PC-3 (cell line): ENCODE results near the gene ORC5. TPM values are rescaled to one million over a fixed set of nuclear protein-coding genes. Genes with fewer than 3 reads are reported as not detected.
A peak's percentile ranks its signal among the peaks of the same experiment; 100 is the strongest.

Source experiments
- ATAC-seq: fragments of 200-7000 bp; cut with Tn5 transposase; 2 replicates; pipeline ENCODE4 v1.9.1; 2020; ENCODE audit warnings: mild to moderate bottlenecking, moderate library complexity
- BruUV-seq: library from RNA; stranded (reverse); fragments of 400-500 nt; replicated peaks from 2 replicates; lab custom pipeline; 2021; lab: Mats Ljungman, UMichigan
- CTCF ChIA-PET: fragments of 300-600 bp; sonication (Branson Sonifier 250); formaldehyde crosslinking; loops from one replicate; lab custom pipeline; 2022; ENCODE audit warnings: antibody characterized with exemption; lab: Charles Lee
- POLR2A ChIA-PET: fragments of 300-600 bp; sonication (Branson Sonifier 250); formaldehyde crosslinking; loops from one replicate; lab custom pipeline; 2022; ENCODE audit warnings: antibody characterized with exemption; ENCODE audit not compliant: unreplicated experiment; lab: Charles Lee
- DNase-seq: peaks from one replicate; pipeline ENCODE4 v3.0.0-alpha.2; 2015
- H2AFZ ChIP-seq: fragments of 300-600 bp; sonication (generic); 2 replicates; pipeline ENCODE4 v1.6.0; 2016; ENCODE audit warnings: antibody characterized with exemption, low read length
- H3F3A ChIP-seq: fragments of 300-600 bp; sonication (generic); one replicate; pipeline ENCODE4 v1.6.0; 2017; ENCODE audit warnings: antibody characterized with exemption, low read length, control low read depth, mild to moderate bottlenecking; ENCODE audit not compliant: unreplicated experiment
- H3K27ac ChIP-seq: fragments of 300-600 bp; sonication (generic); 2 replicates; pipeline ENCODE4 v1.5.1; 2016; ENCODE audit warnings: mild to moderate bottlenecking, low read length
- H3K27me3 ChIP-seq: fragments of 300-600 bp; sonication (generic); 2 replicates; pipeline ENCODE4 v1.6.1; 2016; ENCODE audit warnings: low read length, mixed read lengths
- H3K36me3 ChIP-seq: fragments of 300-600 bp; sonication (generic); 2 replicates; pipeline ENCODE4 v1.6.1; 2016; ENCODE audit warnings: low read depth, mixed run types, low read length, mixed read lengths
- H3K4me1 ChIP-seq: fragments of 300-600 bp; sonication (generic); 2 replicates; pipeline ENCODE4 v1.5.1; 2016; ENCODE audit warnings: low read length; ENCODE audit not compliant: insufficient read depth
- H3K4me2 ChIP-seq: fragments of 300-600 bp; sonication (generic); 2 replicates; pipeline ENCODE4 v1.6.0; 2016; ENCODE audit warnings: low read length
- H3K4me3 ChIP-seq: fragments of 300-600 bp; sonication (generic); 2 replicates; pipeline ENCODE4 v1.5.1; 2016; ENCODE audit warnings: mild to moderate bottlenecking, low read length, mixed read lengths
- H3K79me2 ChIP-seq: fragments of 300-600 bp; sonication (generic); 2 replicates; pipeline ENCODE4 v1.6.1; 2017; ENCODE audit warnings: low read length, mixed read lengths
- H3K9ac ChIP-seq: fragments of 300-600 bp; sonication (generic); 2 replicates; pipeline ENCODE4 v1.6.0; 2016; ENCODE audit warnings: mild to moderate bottlenecking, low read length
- H3K9me2 ChIP-seq: fragments of 300-600 bp; sonication (generic); replicated peaks from 2 replicates; pipeline ENCODE4 v1.6.1; 2016; ENCODE audit warnings: mixed run types, low read length, mixed read lengths
- H3K9me3 ChIP-seq: fragments of 300-600 bp; sonication (generic); 2 replicates; pipeline ENCODE4 v1.6.1; 2016; ENCODE audit warnings: low read length, mixed read lengths
- H4K20me1 ChIP-seq: fragments of 300-600 bp; sonication (generic); 2 replicates; pipeline ENCODE4 v1.6.1; 2016; ENCODE audit warnings: low read length, mixed read lengths
- EZH2 ChIP-seq: fragments of 300-600 bp; sonication (generic); IDR thresholded peaks from one replicate; pipeline ENCODE4 v1.6.1; 2017; ENCODE audit warnings: antibody characterized with exemption, mild to moderate bottlenecking, low read length; ENCODE audit not compliant: unreplicated experiment
- EZH2phosphoT487 ChIP-seq: fragments of 300-600 bp; sonication (generic); IDR thresholded peaks from 2 replicates; pipeline ENCODE4 v1.6.1; 2018; ENCODE audit warnings: mild to moderate bottlenecking, antibody characterized with exemption, low read length, borderline replicate concordance
- intact Hi-C: fragments of 100-400 bp; cut with micrococcal nuclease; formaldehyde crosslinking; loops from 2 replicates; pipeline ENCODE4 v1.9.0; 2023
- total RNA-seq: library from RNA; depleted of rRNA; stranded (reverse); fragments of >200 nt; gene quantifications from 2 replicates; pipeline ENCODE4 v1.2.3, GENCODE V29; 2014
- TF ChIP-seq, protein P1 (sequence below): fragments of 300-600 bp; sonication (generic); conservative IDR thresholded peaks from 2 replicates; pipeline ENCODE4 v1.5.1; 2017; ENCODE audit warnings: antibody characterized with exemption, low read depth, mild to moderate bottlenecking, low read length

Gene ORC5
- total RNA-seq, 1 experiment from 2014 or later, result 34.5 TPM

GRCh38 chr7:104255194-104255593 is 47.4 kb upstream of the ORC5 start:
- no peak for ATAC-seq
- DNase-seq, result no peak
- ChIA-PET CTCF (no interaction called here), POLR2A (no interaction called here)
- Histone ChIP-seq H3K27ac (no peak overlapping the region), H3K79me2 (no peaks in the 10 kb centered on the region), H2AFZ (no peak overlapping the region), H3K9ac (no peak overlapping the region), H3F3A (no peaks in the 10 kb centered on the region), H3K4me1 (no peaks in the 10 kb centered on the region), H3K9me2 (no peaks in the 10 kb centered on the region), H3K9me3 (no peaks in the 10 kb centered on the region), H3K27me3 (peaks cover 33% of the 10 kb centered on the region), H4K20me1 (no peaks in the 10 kb centered on the region), H3K36me3 (no peaks in the 10 kb centered on the region), H3K4me2 (no peak overlapping the region), H3K4me3 (no peak overlapping the region)
- intact Hi-C loops, result loop anchor here (10.0 kb wide), 1 partner anchor 730 kb away; no protein-coding TSS in a partner anchor
- TF ChIP-seq, protein P1, sequence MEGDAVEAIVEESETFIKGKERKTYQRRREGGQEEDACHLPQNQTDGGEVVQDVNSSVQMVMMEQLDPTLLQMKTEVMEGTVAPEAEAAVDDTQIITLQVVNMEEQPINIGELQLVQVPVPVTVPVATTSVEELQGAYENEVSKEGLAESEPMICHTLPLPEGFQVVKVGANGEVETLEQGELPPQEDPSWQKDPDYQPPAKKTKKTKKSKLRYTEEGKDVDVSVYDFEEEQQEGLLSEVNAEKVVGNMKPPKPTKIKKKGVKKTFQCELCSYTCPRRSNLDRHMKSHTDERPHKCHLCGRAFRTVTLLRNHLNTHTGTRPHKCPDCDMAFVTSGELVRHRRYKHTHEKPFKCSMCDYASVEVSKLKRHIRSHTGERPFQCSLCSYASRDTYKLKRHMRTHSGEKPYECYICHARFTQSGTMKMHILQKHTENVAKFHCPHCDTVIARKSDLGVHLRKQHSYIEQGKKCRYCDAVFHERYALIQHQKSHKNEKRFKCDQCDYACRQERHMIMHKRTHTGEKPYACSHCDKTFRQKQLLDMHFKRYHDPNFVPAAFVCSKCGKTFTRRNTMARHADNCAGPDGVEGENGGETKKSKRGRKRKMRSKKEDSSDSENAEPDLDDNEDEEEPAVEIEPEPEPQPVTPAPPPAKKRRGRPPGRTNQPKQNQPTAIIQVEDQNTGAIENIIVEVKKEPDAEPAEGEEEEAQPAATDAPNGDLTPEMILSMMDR, result no peak
- TF ChIP-seq EZH2, result no peak
- no peak for TF ChIP-seq EZH2phosphoT487
- BruUV-seq, result no TSS peak

- Histone ChIP-seq H4K20me1 (no peaks in the 10 kb centered on the region), H3K9me3 (no peaks in the 10 kb centered on the region), H3K79me2 (no peaks in the 10 kb centered on the region), H3K4me1 (no peaks in the 10 kb centered on the region), H3K9ac (no peak overlapping the region), H3K27me3 (peaks cover 28% of the 10 kb centered on the region), H3K4me3 (no peak overlapping the region), H3K4me2 (no peak overlapping the region), H3F3A (no peaks in the 10 kb centered on the region), H3K27ac (no peak overlapping the region), H3K36me3 (no peaks in the 10 kb centered on the region), H3K9me2 (no peaks in the 10 kb centered on the region), H2AFZ (no peak overlapping the region)
- TF ChIP-seq, protein P1, result no peak
- TF ChIP-seq EZH2phosphoT487, result no peak
- no peak for TF ChIP-seq EZH2
- no peak for ATAC-seq
- intact Hi-C loops, result loop anchor here (10.0 kb wide), 1 partner anchor 730 kb away; no protein-coding TSS in a partner anchor
- CTCF ChIA-PET, result no interaction called here
- BruUV-seq, result no TSS peak
- no peak for DNase-seq
- POLR2A ChIA-PET, result no interaction called here
Observed at GRCh38 chr7:104254696-104255095, 46.9 kb upstream of the ORC5 start.

DNA sequence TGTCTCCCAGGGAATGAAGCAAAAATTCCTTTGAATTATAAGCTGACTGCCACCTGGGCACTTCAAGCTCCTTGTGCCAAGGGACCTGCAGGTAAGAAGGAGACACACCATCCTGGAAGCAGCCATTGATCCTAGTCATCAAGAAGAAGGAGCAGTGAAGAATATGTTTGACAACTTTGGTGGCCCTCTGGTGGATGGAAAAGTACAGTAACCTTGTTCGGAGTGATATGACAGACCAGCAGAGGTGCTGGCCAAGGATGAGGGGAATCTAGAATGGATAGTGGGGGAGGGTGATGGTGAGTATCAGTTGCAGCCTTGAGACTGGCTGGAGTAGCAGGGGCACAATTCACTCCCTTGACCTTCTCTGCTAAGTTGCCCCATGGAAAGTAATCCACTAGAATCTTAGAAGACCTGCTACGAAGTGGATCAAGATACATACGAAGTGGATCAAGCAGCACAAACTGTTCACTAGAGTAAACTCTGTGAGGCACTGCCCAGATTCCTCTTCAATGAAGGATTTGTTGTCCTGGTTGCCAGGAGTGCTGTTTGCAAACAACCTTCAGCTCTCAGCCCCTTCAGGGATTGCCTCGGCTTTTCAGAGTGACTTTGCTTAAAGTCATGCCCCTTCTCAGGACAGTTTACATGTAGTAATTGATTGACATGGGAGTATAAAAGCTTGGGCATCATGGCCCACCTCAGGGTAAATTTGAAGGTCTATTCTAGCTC is 44.8 kb upstream of the ORC5 start:
- no peaks in the 10 kb centered on the region for H3F3A ChIP-seq
- peaks cover 17% of the 10 kb centered on the region; the same call in 1 of the 2 replicates for H3K27me3 ChIP-seq
- H3K36me3 ChIP-seq, result no peaks in the 10 kb centered on the region
- ChIA-PET CTCF (interaction anchor here (2.7 kb wide), 1 partner anchor 21 kb away, joined by 9 read pairs; no protein-coding TSS in a partner anchor), POLR2A (interaction anchor here (0.6 kb wide), 1 partner anchor 30 kb away, joined by 3 read pairs; no protein-coding TSS in a partner anchor)
- no peaks in the 10 kb centered on the region for H4K20me1 ChIP-seq
- H3K9me3 ChIP-seq, result no peaks in the 10 kb centered on the region
- H3K79me2 ChIP-seq, result no peaks in the 10 kb centered on the region
- no peak overlapping the region for H3K4me2 ChIP-seq
- H3K4me1 ChIP-seq, result no peaks in the 10 kb centered on the region
- ATAC-seq, result peak; percentile 76
- H2AFZ ChIP-seq, result no peak overlapping the region
- intact Hi-C loops, result loop anchor here (1.0 to 10.0 kb wide), 2 partner anchors 21 to 728 kb away; no protein-coding TSS in a partner anchor
- no peak overlapping the region for H3K27ac ChIP-seq
- H3K9ac ChIP-seq, result no peak overlapping the region
- DNase-seq, result peak; percentile 25
- H3K4me3 ChIP-seq, result no peak overlapping the region
- no peak for TF ChIP-seq EZH2
- TF ChIP-seq, protein P1, result peak; percentile 48
- TF ChIP-seq EZH2phosphoT487, result no peak
- no peaks in the 10 kb centered on the region for H3K9me2 ChIP-seq
- no TSS peak for BruUV-seq
